HUES6 (cell line): Measurements from ENCODE around the gene TMCC1.

Source experiments
- H3K27ac ChIP-seq: 2 replicates; pipeline ENCODE4 v1.7.0; 2013; ENCODE audit warnings: low read depth, mild to moderate bottlenecking, low read length, inconsistent platforms
- H3K27me3 ChIP-seq: 2 replicates; pipeline ENCODE4 v1.6.1; 2013; ENCODE audit warnings: low read length; ENCODE audit not compliant: control insufficient read depth, insufficient read depth
- H3K36me3 ChIP-seq: 2 replicates; pipeline ENCODE4 v1.6.1; 2013; ENCODE audit warnings: low read length; ENCODE audit not compliant: control insufficient read depth, insufficient read depth
- H3K4me1 ChIP-seq: 2 replicates; pipeline ENCODE4 v1.6.1; 2013; ENCODE audit warnings: low read length; ENCODE audit not compliant: control insufficient read depth, insufficient read depth
- H3K4me3 ChIP-seq: 2 replicates; pipeline ENCODE4 v1.5.1; 2013; ENCODE audit warnings: low read depth, low read length
- H3K9ac ChIP-seq: one replicate; pipeline ENCODE4 v1.6.1; 2013; ENCODE audit warnings: mild to moderate bottlenecking, low read length
- H3K9me3 ChIP-seq: 2 replicates; pipeline ENCODE4 v1.6.1; 2013; ENCODE audit warnings: low read depth, low read length; ENCODE audit not compliant: control insufficient read depth, insufficient read depth

Gene TMCC1

GRCh38 chr3:129663930-129664646 is 229.4 kb downstream of the TMCC1 start:
- H3K27ac ChIP-seq, result peak overlapping the region; percentile 37; the same call in 1 of the 2 replicates
- H3K4me3 ChIP-seq, result no peak overlapping the region
- no peaks in the 10 kb centered on the region for H3K27me3 ChIP-seq
- H3K9me3 ChIP-seq, result no peaks in the 10 kb centered on the region
- no peaks in the 10 kb centered on the region for H3K36me3 ChIP-seq
- no peak overlapping the region for H3K9ac ChIP-seq
- peaks cover 25% of the 10 kb centered on the region for H3K4me1 ChIP-seq

- Histone ChIP-seq H3K4me1 (peaks cover 32% of the 10 kb centered on the region), H3K4me3 (no peak overlapping the region), H3K9ac (no peak overlapping the region), H3K27me3 (no peaks in the 10 kb centered on the region), H3K27ac (peak overlapping the region; percentile 37; the same call in 1 of the 2 replicates), H3K36me3 (no peaks in the 10 kb centered on the region), H3K9me3 (no peaks in the 10 kb centered on the region)
These were observed 230.5 kb downstream of the TMCC1 start for GRCh38 chr3:129663045-129663446.

- no peak overlapping the region for H3K9ac ChIP-seq
- no peaks in the 10 kb centered on the region for H3K27me3 ChIP-seq
- no peaks in the 10 kb centered on the region for H3K9me3 ChIP-seq
- no peak overlapping the region for H3K4me3 ChIP-seq
- H3K4me1 ChIP-seq, result peaks cover 40% of the 10 kb centered on the region
- no peaks in the 10 kb centered on the region for H3K36me3 ChIP-seq
- no peak overlapping the region for H3K27ac ChIP-seq
These were observed 231.3 kb downstream of the TMCC1 start for GRCh38 chr3:129662191-129662608.

DNA sequence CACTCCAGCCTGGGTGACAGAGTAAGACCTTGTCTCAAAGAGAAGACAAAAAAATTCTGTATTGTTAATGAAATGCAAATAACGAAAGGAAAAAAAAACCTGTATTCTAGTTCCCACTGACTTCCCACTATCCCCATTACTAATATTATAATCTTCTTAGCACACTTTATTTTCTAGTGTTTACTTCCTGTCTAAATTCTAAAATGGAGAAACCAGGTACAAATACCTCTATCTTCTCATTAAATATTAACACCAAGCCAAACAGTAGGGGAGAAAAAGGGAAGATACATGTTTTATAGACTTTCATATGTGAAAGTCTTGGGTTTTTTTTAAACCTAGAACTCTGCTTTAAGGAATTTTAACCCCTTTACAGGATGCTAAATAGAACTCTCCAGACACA is 231.7 kb downstream of the TMCC1 start:
- Histone ChIP-seq H3K27ac (no peak overlapping the region), H3K4me1 (peaks cover 44% of the 10 kb centered on the region), H3K9ac (no peak overlapping the region), H3K36me3 (no peaks in the 10 kb centered on the region), H3K9me3 (no peaks in the 10 kb centered on the region), H3K27me3 (no peaks in the 10 kb centered on the region), H3K4me3 (no peak overlapping the region)

GRCh38 chr3:129658110-129658843 is 235.2 kb downstream of the TMCC1 start:
- peaks cover 5% of the 10 kb centered on the region; the same call in 1 of the 2 replicates for H3K36me3 ChIP-seq
- peaks cover 28% of the 10 kb centered on the region for H3K4me1 ChIP-seq
- H3K9me3 ChIP-seq, result no peaks in the 10 kb centered on the region
- H3K27me3 ChIP-seq, result no peaks in the 10 kb centered on the region
- H3K27ac ChIP-seq, result no peak overlapping the region
- H3K9ac ChIP-seq, result no peak overlapping the region
- no peak overlapping the region for H3K4me3 ChIP-seq

GRCh38 chr3:129657261-129658046 is 236.1 kb downstream of the TMCC1 start:
- Histone ChIP-seq H3K27ac (no peak overlapping the region), H3K36me3 (peaks cover 5% of the 10 kb centered on the region; the same call in 1 of the 2 replicates), H3K9ac (no peak overlapping the region), H3K27me3 (no peaks in the 10 kb centered on the region), H3K9me3 (no peaks in the 10 kb centered on the region), H3K4me3 (no peak overlapping the region), H3K4me1 (peaks cover 24% of the 10 kb centered on the region; the same call in 1 of the 2 replicates)

DNA sequence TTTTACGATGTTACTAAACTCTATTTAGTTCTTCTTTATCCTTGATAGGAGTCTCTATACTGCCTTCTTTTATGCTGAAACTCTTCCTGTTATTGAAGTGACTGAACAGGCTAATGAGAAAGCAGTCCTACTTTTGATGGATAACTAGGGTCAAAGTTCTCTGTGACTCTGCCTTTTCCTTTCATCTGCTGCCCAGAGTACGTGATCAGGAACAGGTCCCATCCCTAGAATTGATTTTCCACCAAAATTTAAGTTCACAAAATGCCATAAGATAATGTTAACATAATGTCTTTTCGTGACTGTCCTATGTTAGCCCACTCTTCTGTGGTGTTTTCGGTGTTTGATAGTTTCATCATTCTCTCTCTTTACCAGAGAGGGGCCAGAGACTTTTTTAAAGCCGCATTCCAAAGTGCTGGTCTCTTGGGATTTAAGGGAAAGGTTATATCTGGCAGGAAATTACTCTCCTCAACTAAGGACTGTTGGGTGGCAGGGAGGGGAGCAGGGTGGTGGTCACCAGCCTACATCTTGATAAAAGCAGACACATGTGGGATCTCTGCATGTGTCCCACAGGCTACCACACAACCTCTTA is 236.8 kb downstream of the TMCC1 start:
- Histone ChIP-seq H3K27ac (no peak overlapping the region), H3K4me1 (peaks cover 30% of the 10 kb centered on the region), H3K9ac (no peak overlapping the region), H3K9me3 (no peaks in the 10 kb centered on the region), H3K36me3 (peaks cover 5% of the 10 kb centered on the region; the same call in 1 of the 2 replicates), H3K27me3 (no peaks in the 10 kb centered on the region), H3K4me3 (no peak overlapping the region)

GRCh38 chr3:129655291-129655700 is 238.2 kb downstream of the TMCC1 start:
- H3K36me3 ChIP-seq, result peaks cover 5% of the 10 kb centered on the region; the same call in 1 of the 2 replicates
- H3K27ac ChIP-seq, result no peak overlapping the region

DNA sequence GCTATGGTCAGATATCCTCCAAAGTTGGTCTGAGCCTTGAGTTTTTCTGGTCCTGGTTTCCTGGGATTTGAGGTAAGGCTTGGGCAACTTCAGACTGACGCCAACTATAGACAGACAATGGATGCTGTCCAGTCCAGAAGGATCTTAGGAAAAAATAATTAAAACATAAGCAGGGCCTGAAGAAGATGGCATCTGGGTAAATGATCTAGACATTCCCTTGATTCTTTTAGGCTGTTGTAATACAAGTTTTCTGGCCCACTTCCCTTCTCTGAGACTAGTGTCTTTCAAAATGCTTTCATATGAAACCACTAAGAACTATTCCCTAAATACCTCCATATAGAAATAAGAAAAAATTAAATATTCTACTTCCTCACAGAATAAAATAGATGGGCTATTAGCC is 239.4 kb downstream of the TMCC1 start:
- peaks cover 52% of the 10 kb centered on the region for H3K4me1 ChIP-seq
- no peak overlapping the region for H3K4me3 ChIP-seq
- no peaks in the 10 kb centered on the region for H3K27me3 ChIP-seq
- H3K9ac ChIP-seq, result no peak overlapping the region
- H3K36me3 ChIP-seq, result peaks cover 5% of the 10 kb centered on the region; the same call in 1 of the 2 replicates
- no peak overlapping the region for H3K27ac ChIP-seq
- no peaks in the 10 kb centered on the region for H3K9me3 ChIP-seq

More at GRCh38 chr3:129655291-129655700, 238.2 kb downstream of the TMCC1 start:
- Histone ChIP-seq H3K27me3 (no peaks in the 10 kb centered on the region), H3K4me3 (no peak overlapping the region), H3K9me3 (no peaks in the 10 kb centered on the region), H3K4me1 (peaks cover 43% of the 10 kb centered on the region), H3K9ac (no peak overlapping the region)

GRCh38 chr3:129653019-129653418 is 240.5 kb downstream of the TMCC1 start:
- Histone ChIP-seq H3K36me3 (peaks cover 5% of the 10 kb centered on the region; the same call in 1 of the 2 replicates), H3K9ac (no peak overlapping the region), H3K27me3 (no peaks in the 10 kb centered on the region), H3K4me1 (peaks cover 52% of the 10 kb centered on the region), H3K27ac (0 out of 2 replicates have a peak overlapping the region, but pooled peaks have one; percentile 16), H3K9me3 (no peaks in the 10 kb centered on the region), H3K4me3 (no peak overlapping the region)
